Activated T-helper 2 cell treated with anti-CD3 and anti-CD28 coated beads, Interferon-gamma antibody, Interleukin-2, Interleukin-4, amounts not matched to agents 10 μg/mL and 5 μg/mL and 100 μg/mL, durations not matched to agents 14 hours and 24 hours and 36 hours (primary cell): ENCODE data around the gene PAFAH2. TPM values are rescaled to one million over a fixed set of nuclear protein-coding genes. Genes with fewer than 3 reads are reported as not detected.

Experiments used
- DNase-seq: peaks from one replicate; pipeline ENCODE4 v3.0.0; 2021; ENCODE audit warnings: low spot score
- H3K27ac Mint-ChIP-seq: one replicate; pipeline ENCODE4 v1.8.0; 2021; ENCODE audit warnings: mixed read lengths
- H3K27me3 Mint-ChIP-seq: one replicate; pipeline ENCODE4 v1.8.0; 2021; ENCODE audit warnings: low read depth, mixed read lengths
- H3K36me3 Mint-ChIP-seq: one replicate; pipeline ENCODE4 v1.8.0; 2021; ENCODE audit warnings: low read depth, mixed read lengths
- H3K4me1 Mint-ChIP-seq: one replicate; pipeline ENCODE4 v1.8.0; 2021; ENCODE audit warnings: low read depth, mixed read lengths
- H3K4me3 Mint-ChIP-seq: one replicate; pipeline ENCODE4 v1.8.0; 2021; ENCODE audit warnings: low read depth, mild to moderate bottlenecking, moderate library complexity, mixed read lengths
- H3K9me3 Mint-ChIP-seq: one replicate; pipeline ENCODE4 v1.8.0; 2021; ENCODE audit warnings: mixed read lengths
- intact Hi-C: fragments of 100-400 bp; cut with micrococcal nuclease; formaldehyde crosslinking; loops from one replicate; pipeline ENCODE4 v1.15.1; 2023
- total RNA-seq: library from RNA; stranded (reverse); gene quantifications from 2 replicates; pipeline ENCODE4 v1.2.3, GENCODE V29; 2022

PAFAH2 gene
- total RNA-seq, 1 donor from 2014 or later, result 7.7 TPM

GRCh38 chr1:26016953-26017545 is 19.2 kb upstream of the PAFAH2 start:
- H3K27ac Mint-ChIP-seq, result no peak overlapping the region
- H3K9me3 Mint-ChIP-seq, result no peaks in the 10 kb centered on the region
- no peak overlapping the region for H3K4me3 Mint-ChIP-seq
- intact Hi-C loops, result no loop called here
- no peaks in the 10 kb centered on the region for H3K36me3 Mint-ChIP-seq
- H3K27me3 Mint-ChIP-seq, result peaks cover 2% of the 10 kb centered on the region
- H3K4me1 Mint-ChIP-seq, result peaks cover 11% of the 10 kb centered on the region
- DNase-seq, result no peak

- Mint-ChIP-seq H3K4me1 (peaks cover 11% of the 10 kb centered on the region), H3K27me3 (peaks cover 2% of the 10 kb centered on the region), H3K9me3 (no peaks in the 10 kb centered on the region), H3K4me3 (no peak overlapping the region), H3K36me3 (no peaks in the 10 kb centered on the region), H3K27ac (no peak overlapping the region)
- no peak for DNase-seq
- intact Hi-C loops, result no loop called here
These were observed 18.5 kb upstream of the PAFAH2 start for GRCh38 chr1:26016258-26016952.

- Mint-ChIP-seq H3K27ac (no peak overlapping the region), H3K4me1 (peaks cover 10% of the 10 kb centered on the region), H3K9me3 (no peaks in the 10 kb centered on the region), H3K4me3 (no peak overlapping the region), H3K27me3 (peaks cover 5% of the 10 kb centered on the region), H3K36me3 (no peaks in the 10 kb centered on the region)
- DNase-seq, result no peak
- intact Hi-C loops, result no loop called here
These were observed 17.5 kb upstream of the PAFAH2 start for GRCh38 chr1:26015358-26015757.

- intact Hi-C loops, result no loop called here
- no peak overlapping the region for H3K27ac Mint-ChIP-seq
- peaks cover 6% of the 10 kb centered on the region for H3K27me3 Mint-ChIP-seq
- no peaks in the 10 kb centered on the region for H3K36me3 Mint-ChIP-seq
- H3K4me1 Mint-ChIP-seq, result peaks cover 3% of the 10 kb centered on the region
- no peak for DNase-seq
- no peaks in the 10 kb centered on the region for H3K9me3 Mint-ChIP-seq
- H3K4me3 Mint-ChIP-seq, result no peak overlapping the region
These were observed 16.3 kb upstream of the PAFAH2 start for GRCh38 chr1:26014179-26014578.

GRCh38 chr1:26012864-26013263 is 15.0 kb upstream of the PAFAH2 start:
- Mint-ChIP-seq H3K4me3 (no peak overlapping the region), H3K27me3 (peaks cover 6% of the 10 kb centered on the region), H3K27ac (no peak overlapping the region), H3K9me3 (no peaks in the 10 kb centered on the region), H3K4me1 (peaks cover 3% of the 10 kb centered on the region), H3K36me3 (no peaks in the 10 kb centered on the region)
- DNase-seq, result no peak
- intact Hi-C loops, result no loop called here

GRCh38 chr1:26010825-26011224 is 13.0 kb upstream of the PAFAH2 start:
- Mint-ChIP-seq H3K9me3 (no peaks in the 10 kb centered on the region), H3K36me3 (no peaks in the 10 kb centered on the region), H3K27ac (no peak overlapping the region), H3K4me3 (no peak overlapping the region), H3K4me1 (peaks cover 3% of the 10 kb centered on the region), H3K27me3 (peaks cover 9% of the 10 kb centered on the region)
- no peak for DNase-seq
- intact Hi-C loops, result no loop called here

- no peak for DNase-seq
- H3K36me3 Mint-ChIP-seq, result no peaks in the 10 kb centered on the region
- H3K27ac Mint-ChIP-seq, result no peak overlapping the region
- no peak overlapping the region for H3K4me3 Mint-ChIP-seq
- H3K4me1 Mint-ChIP-seq, result peaks cover 3% of the 10 kb centered on the region
- intact Hi-C loops, result no loop called here
- peaks cover 10% of the 10 kb centered on the region for H3K27me3 Mint-ChIP-seq
- H3K9me3 Mint-ChIP-seq, result no peaks in the 10 kb centered on the region
These were observed 12.1 kb upstream of the PAFAH2 start for GRCh38 chr1:26009796-26010447.

- Mint-ChIP-seq H3K4me3 (no peak overlapping the region), H3K9me3 (no peaks in the 10 kb centered on the region), H3K4me1 (peaks cover 3% of the 10 kb centered on the region), H3K27me3 (peaks cover 16% of the 10 kb centered on the region), H3K27ac (no peak overlapping the region), H3K36me3 (no peaks in the 10 kb centered on the region)
- no peak for DNase-seq
- intact Hi-C loops, result no loop called here
These were observed 8.8 kb upstream of the PAFAH2 start for GRCh38 chr1:26006710-26007109.

GRCh38 chr1:26005434-26006105 is 7.7 kb upstream of the PAFAH2 start:
- H3K9me3 Mint-ChIP-seq, result no peaks in the 10 kb centered on the region

GRCh38 chr1:26003756-26004155 is 5.9 kb upstream of the PAFAH2 start:
- H3K4me3 Mint-ChIP-seq, result no peak overlapping the region
- intact Hi-C loops, result no loop called here
- H3K27me3 Mint-ChIP-seq, result peaks cover 11% of the 10 kb centered on the region
- no peak for DNase-seq
- no peaks in the 10 kb centered on the region for H3K36me3 Mint-ChIP-seq
- H3K9me3 Mint-ChIP-seq, result no peaks in the 10 kb centered on the region
- no peak overlapping the region for H3K27ac Mint-ChIP-seq
- peaks cover under 1% of the 10 kb centered on the region for H3K4me1 Mint-ChIP-seq

More at GRCh38 chr1:26005434-26006105, 7.7 kb upstream of the PAFAH2 start:
- H3K36me3 Mint-ChIP-seq, result no peaks in the 10 kb centered on the region
- intact Hi-C loops, result no loop called here
- DNase-seq, result no peak
- no peak overlapping the region for H3K4me3 Mint-ChIP-seq
- H3K27me3 Mint-ChIP-seq, result peaks cover 13% of the 10 kb centered on the region
- H3K27ac Mint-ChIP-seq, result no peak overlapping the region
- H3K4me1 Mint-ChIP-seq, result peaks cover 3% of the 10 kb centered on the region

GRCh38 chr1:26003262-26003661 is 5.4 kb upstream of the PAFAH2 start:
- intact Hi-C loops, result no loop called here
- no peak overlapping the region for H3K27ac Mint-ChIP-seq

GRCh38 chr1:25999041-25999800 is 1.4 kb upstream of the PAFAH2 start:
- DNase-seq, result no peak
- peaks cover 2% of the 10 kb centered on the region for H3K27me3 Mint-ChIP-seq
- no peaks in the 10 kb centered on the region for H3K36me3 Mint-ChIP-seq
- no peak overlapping the region for H3K27ac Mint-ChIP-seq
- intact Hi-C loops, result loop anchor here (2.0 kb wide), 1 partner anchor 112 kb away; the partner anchor contains the start of gene PDIK1L
- no peak overlapping the region for H3K4me3 Mint-ChIP-seq
- no peaks in the 10 kb centered on the region for H3K9me3 Mint-ChIP-seq
- H3K4me1 Mint-ChIP-seq, result peaks cover 17% of the 10 kb centered on the region

More at GRCh38 chr1:26003262-26003661, 5.4 kb upstream of the PAFAH2 start:
- no peaks in the 10 kb centered on the region for H3K36me3 Mint-ChIP-seq
- H3K27me3 Mint-ChIP-seq, result peaks cover 11% of the 10 kb centered on the region
- DNase-seq, result no peak
- H3K9me3 Mint-ChIP-seq, result no peaks in the 10 kb centered on the region
- no peak overlapping the region for H3K4me3 Mint-ChIP-seq
- peaks cover 6% of the 10 kb centered on the region for H3K4me1 Mint-ChIP-seq
